Neuronal stem cell (in vitro differentiated cells): ENCODE measurements around the gene CELSR3.
A peak's percentile ranks its signal among the peaks of the same experiment; 100 is the strongest.

Source experiments
- DNase-seq: peaks from one replicate; pipeline ENCODE4 v3.0.0-alpha.2; 2013; ENCODE audit warnings: low spot score
- H2AFZ ChIP-seq: one replicate; pipeline ENCODE4 v1.6.1; 2013; ENCODE audit warnings: mild to moderate bottlenecking, low read length, inconsistent platforms
- H2AK5ac ChIP-seq: 2 replicates; pipeline ENCODE4 v1.6.1; 2013; ENCODE audit warnings: low read depth, mild to moderate bottlenecking, inconsistent platforms, low read length, moderate library complexity, mixed read lengths
- H2BK120ac ChIP-seq: 2 replicates; pipeline ENCODE4 v1.6.1; 2013; ENCODE audit warnings: low read depth, mild to moderate bottlenecking, inconsistent platforms, low read length, moderate library complexity, mixed read lengths
- H2BK12ac ChIP-seq: one replicate; pipeline ENCODE4 v1.6.1; 2013; ENCODE audit warnings: low read length, inconsistent platforms
- H2BK15ac ChIP-seq: 2 replicates; pipeline ENCODE4 v1.6.1; 2013; ENCODE audit warnings: mild to moderate bottlenecking, low read length, inconsistent platforms, mixed read lengths
- H2BK5ac ChIP-seq: one replicate; pipeline ENCODE4 v1.6.1; 2013; ENCODE audit warnings: inconsistent platforms, mild to moderate bottlenecking, low read length, moderate library complexity
- H3K14ac ChIP-seq: one replicate; pipeline ENCODE4 v1.6.1; 2013; ENCODE audit warnings: low read length, inconsistent platforms
- H3K18ac ChIP-seq: 2 replicates; pipeline ENCODE4 v1.6.1; 2013; ENCODE audit warnings: low read length, inconsistent platforms
- H3K23ac ChIP-seq: 2 replicates; pipeline ENCODE4 v1.6.1; 2013; ENCODE audit warnings: low read depth, mild to moderate bottlenecking, mixed read lengths, low read length, inconsistent platforms; ENCODE audit not compliant: poor library complexity
- H3K27ac ChIP-seq: replicated peaks from 3 replicates; pipeline ENCODE4 v1.5.1; 2013; ENCODE audit warnings: low read length, inconsistent platforms
- H3K27me3 ChIP-seq, 3 experiments: 2 replicates each; pipeline ENCODE4 v1.6.1; 2013; ENCODE audit warnings: low read length in 3 of 3, mild to moderate bottlenecking in 2 of 3, inconsistent platforms in 1 of 3, low read depth in 1 of 3, mixed read lengths in 1 of 3, moderate library complexity in 1 of 3; ENCODE audit not compliant: control insufficient read depth in 3 of 3, insufficient read depth in 3 of 3
- H3K36me3 ChIP-seq, 2 donors: replicated peaks in 1 of 2; 2 replicates each; pipeline ENCODE4 v1.6.1; 2013; ENCODE audit warnings: low read length in 2 of 2; ENCODE audit not compliant: control insufficient read depth in 2 of 2, insufficient read depth in 2 of 2
- H3K4ac ChIP-seq: 2 replicates; pipeline ENCODE4 v1.6.1; 2013; ENCODE audit warnings: inconsistent platforms, mild to moderate bottlenecking, low read length, moderate library complexity
- H3K4me1 ChIP-seq, 2 donors: 1 replicate in 1 of 2; 2 replicates in 1 of 2; pipeline ENCODE4 v1.6.1; 2013; ENCODE audit warnings: low read length in 2 of 2, low read depth in 1 of 2; ENCODE audit not compliant: control insufficient read depth in 2 of 2, insufficient read depth in 1 of 2
- H3K4me2 ChIP-seq: one replicate; pipeline ENCODE4 v1.6.1; 2013; ENCODE audit warnings: mild to moderate bottlenecking, low read length, inconsistent platforms; ENCODE audit not compliant: insufficient read depth, poor library complexity, severe bottlenecking
- H3K4me3 ChIP-seq, 2 donors: 2 replicates each; pipeline ENCODE4 v1.5.1; 2013; ENCODE audit warnings: low read length in 2 of 2, mild to moderate bottlenecking in 2 of 2, inconsistent platforms in 1 of 2, moderate library complexity in 1 of 2
- H3K79me1 ChIP-seq: one replicate; pipeline ENCODE4 v1.6.1; 2013; ENCODE audit warnings: low read depth, mild to moderate bottlenecking, inconsistent platforms, low read length, moderate library complexity
- H3K9ac ChIP-seq: one replicate; pipeline ENCODE4 v1.6.1; 2013; ENCODE audit warnings: mild to moderate bottlenecking, low read depth, low read length, inconsistent platforms; ENCODE audit not compliant: poor library complexity
- H3K9me3 ChIP-seq, 2 donors: replicated peaks in 1 of 2; 2 replicates each; pipeline versions ENCODE3 to v1.6.1; 2013; ENCODE audit warnings: low read length in 2 of 2, mild to moderate bottlenecking in 2 of 2, inconsistent platforms in 1 of 2, low read depth in 1 of 2, mixed read lengths in 1 of 2, moderate library complexity in 1 of 2; ENCODE audit not compliant: control insufficient read depth in 2 of 2, insufficient read depth in 1 of 2
- H4K8ac ChIP-seq: one replicate; pipeline ENCODE4 v1.6.1; 2013; ENCODE audit warnings: low read depth, mild to moderate bottlenecking, inconsistent platforms, low read length, moderate library complexity
- H4K91ac ChIP-seq: one replicate; pipeline ENCODE4 v1.6.1; 2013; ENCODE audit warnings: low read length, low read depth, mild to moderate bottlenecking, inconsistent platforms; ENCODE audit not compliant: poor library complexity
- WGBS, 2 donors: extraction: QIAGEN DNeasy Blood & Tissue Kit; methylation state at CpG; one replicate each; pipeline ENCODE4 v1.1.7; 2013; ENCODE audit warnings: missing lambda C conversion rate in 2 of 2, mixed read lengths in 1 of 2; ENCODE audit not compliant: insufficient read length in 2 of 2, insufficient replicate concordance in 1 of 2; ENCODE audit errors: extremely low coverage in 2 of 2; 5-methylcytosine and 5-hydroxymethylcytosine counted together

The CELSR3 gene

DNA sequence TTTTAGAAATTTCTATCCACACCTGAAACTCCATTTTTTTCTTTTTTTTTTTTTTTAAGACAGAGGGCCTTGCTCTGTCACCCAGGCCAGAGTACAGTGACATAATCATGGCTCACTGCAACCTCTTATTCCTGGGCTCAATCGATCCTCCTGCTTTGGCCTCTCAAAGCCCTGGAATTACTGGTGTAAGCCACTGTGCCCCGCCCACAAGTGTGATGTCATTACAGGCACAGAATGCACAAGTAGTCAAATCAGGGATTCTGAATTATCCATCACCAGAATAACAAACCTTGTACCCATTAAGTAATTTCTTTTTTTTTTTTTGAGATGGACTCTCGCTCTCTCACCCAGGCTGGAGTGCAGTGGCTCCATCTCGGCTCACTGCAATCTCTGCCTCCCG, 55.2 kb downstream of the CELSR3 start:
- Histone ChIP-seq H3K27me3 (peaks cover 0 to 2% (median 0%) of the 10 kb centered on the region in 3 experiments), H3K23ac (no peak overlapping the region), H3K18ac (no peak overlapping the region), H2AFZ (no peak overlapping the region), H3K79me1 (peaks cover 9% of the 10 kb centered on the region), H3K9me3 (no peaks in the 10 kb centered on the region), H2BK15ac (no peak overlapping the region), H3K27ac (no peak overlapping the region), H2AK5ac (no peak overlapping the region), H3K4me3 (no peak overlapping the region), H3K36me3 (peaks cover 34 to 61% of the 10 kb centered on the region in 2 donors), H4K91ac (no peak overlapping the region), H3K4me2 (no peak overlapping the region), H3K4ac (no peak overlapping the region), H2BK5ac (no peak overlapping the region), H2BK120ac (no peak overlapping the region), H3K9ac (no peak overlapping the region), H4K8ac (no peak overlapping the region), H2BK12ac (no peak overlapping the region), H3K4me1 (peaks cover 0 to 5% of the 10 kb centered on the region in 2 donors), H3K14ac (no peak overlapping the region)
- no peak for DNase-seq
- no CpG with 5 or more reads among the region's 5 CpGs for WGBS, 2 donors

- Histone ChIP-seq H3K23ac (no peak overlapping the region), H3K4me2 (no peak overlapping the region), H3K14ac (no peak overlapping the region), H3K9me3 (no peaks in the 10 kb centered on the region), H3K79me1 (no peaks in the 10 kb centered on the region), H4K8ac (no peak overlapping the region), H2BK12ac (no peak overlapping the region), H3K27ac (no peak overlapping the region), H3K18ac (no peak overlapping the region), H4K91ac (no peak overlapping the region), H2BK120ac (no peak overlapping the region), H3K4ac (no peak overlapping the region), H2AK5ac (no peak overlapping the region), H2AFZ (no peak overlapping the region), H3K36me3 (peaks cover 79 to 97% of the 10 kb centered on the region in 2 donors), H3K4me1 (no peaks in the 10 kb centered on the region), H3K9ac (no peak overlapping the region), H3K4me3 (no peak overlapping the region), H2BK15ac (no peak overlapping the region), H3K27me3 (peaks cover 0 to 2% (median 0%) of the 10 kb centered on the region in 3 experiments), H2BK5ac (no peak overlapping the region)
- no peak for DNase-seq
- WGBS, 2 donors: no CpG with 5 or more reads among the region's 2 CpGs
Observed at GRCh38 chr3:48601622-48601994, 61.1 kb downstream of the CELSR3 start.

- Histone ChIP-seq H2BK5ac (no peak overlapping the region), H3K4me2 (no peak overlapping the region), H3K23ac (peak overlapping the region; percentile 37), H4K8ac (no peak overlapping the region), H2AFZ (no peak overlapping the region), H3K4ac (no peak overlapping the region), H3K14ac (no peak overlapping the region), H3K36me3 (peaks cover 79 to 91% of the 10 kb centered on the region in 2 donors), H4K91ac (no peak overlapping the region), H3K79me1 (no peaks in the 10 kb centered on the region), H2BK12ac (no peak overlapping the region), H2BK15ac (no peak overlapping the region), H2BK120ac (no peak overlapping the region), H3K27me3 (peaks cover 0 to 2% (median 0%) of the 10 kb centered on the region in 3 experiments), H3K9me3 (no peaks in the 10 kb centered on the region), H3K18ac (no peak overlapping the region), H3K27ac (no peak overlapping the region), H3K9ac (no peak overlapping the region), H3K4me1 (peaks cover 0 to under 1% of the 10 kb centered on the region in 2 donors), H2AK5ac (no peak overlapping the region), H3K4me3 (peak overlapping the region in 1 of 2 donors; percentile 51)
- DNase-seq: no peak
- no CpG with 5 or more reads among the region's 19 CpGs for WGBS, 2 donors
Observed at GRCh38 chr3:48600711-48601621, 61.7 kb downstream of the CELSR3 start.

- H3K27ac ChIP-seq: no peak overlapping the region
- no peak overlapping the region for H2AFZ ChIP-seq
- no peak overlapping the region for H3K4ac ChIP-seq
- no peak overlapping the region for H2BK15ac ChIP-seq
- no peak overlapping the region for H4K91ac ChIP-seq
- no peaks in the 10 kb centered on the region for H3K9me3 ChIP-seq
- no peak overlapping the region for H3K4me3 ChIP-seq
- H3K79me1 ChIP-seq: no peaks in the 10 kb centered on the region
- H2BK5ac ChIP-seq: no peak overlapping the region
- H2BK12ac ChIP-seq: no peak overlapping the region
- peaks cover 67 to 78% of the 10 kb centered on the region in 2 donors for H3K36me3 ChIP-seq
- H4K8ac ChIP-seq: no peak overlapping the region
- no CpG with 5 or more reads among the region's 12 CpGs for WGBS, 2 donors
- no peak overlapping the region for H3K14ac ChIP-seq
- H3K4me1 ChIP-seq: peaks cover 0 to 7% of the 10 kb centered on the region in 2 donors
- H3K23ac ChIP-seq: no peak overlapping the region
- H2BK120ac ChIP-seq: no peak overlapping the region
- DNase-seq: no peak
- H3K18ac ChIP-seq: no peak overlapping the region
- H3K27me3 ChIP-seq: peaks cover 0 to 2% (median 0%) of the 10 kb centered on the region in 3 experiments
- H3K9ac ChIP-seq: no peak overlapping the region
- H2AK5ac ChIP-seq: no peak overlapping the region
- no peak overlapping the region for H3K4me2 ChIP-seq
Observed at GRCh38 chr3:48599509-48600285, 63.0 kb downstream of the CELSR3 start.
